Ishikawa (cell line): ENCODE measurements around the gene IMPA2.
A peak's percentile ranks its signal among the peaks of the same experiment; 100 is the strongest.

Source experiments
- CEBPB ChIP-seq: IDR thresholded peaks from 2 replicates; pipeline ENCODE4 v1.6.1; 2012
- CREB1 ChIP-seq: IDR thresholded peaks from 2 replicates; pipeline ENCODE4 v1.6.1; 2012; ENCODE audit warnings: low read depth
- EGR1 ChIP-seq: IDR thresholded peaks from 2 replicates; pipeline ENCODE4 v1.6.1; 2012
- EP300 ChIP-seq: IDR thresholded peaks from 2 replicates; pipeline ENCODE4 v1.6.1; 2012; ENCODE audit warnings: borderline replicate concordance
- FOXM1 ChIP-seq: IDR thresholded peaks from 2 replicates; pipeline ENCODE4 v1.6.1; 2012; ENCODE audit warnings: low read depth, borderline replicate concordance
- MAX ChIP-seq: IDR thresholded peaks from 2 replicates; pipeline ENCODE4 v1.6.1; 2012
- NFIC ChIP-seq: IDR thresholded peaks from 2 replicates; pipeline ENCODE4 v1.6.1; 2012
- RAD21 ChIP-seq: IDR thresholded peaks from 2 replicates; pipeline ENCODE4 v1.6.1; 2012; ENCODE audit warnings: low read depth
- REST ChIP-seq: IDR thresholded peaks from 2 replicates; pipeline ENCODE4 v1.6.1; 2012; ENCODE audit warnings: low read depth, mild to moderate bottlenecking
- TAF1 ChIP-seq: IDR thresholded peaks from 2 replicates; pipeline ENCODE4 v1.6.1; 2012; ENCODE audit warnings: low read depth, mild to moderate bottlenecking
- TCF12 ChIP-seq: IDR thresholded peaks from 2 replicates; pipeline ENCODE4 v1.6.1; 2012; ENCODE audit warnings: low read depth
- TEAD4 ChIP-seq: IDR thresholded peaks from 2 replicates; pipeline ENCODE4 v1.6.1; 2012
- USF1 ChIP-seq: IDR thresholded peaks from 2 replicates; pipeline ENCODE4 v1.6.1; 2012
- YY1 ChIP-seq: IDR thresholded peaks from 2 replicates; pipeline ENCODE4 v1.6.1; 2012; ENCODE audit warnings: low read depth
- ZBTB7A ChIP-seq: IDR thresholded peaks from 2 replicates; pipeline ENCODE4 v1.6.1; 2012; ENCODE audit warnings: low read depth

IMPA2 gene

GRCh38 chr18:12027480-12027879, 46.2 kb downstream of the IMPA2 start:
- TF ChIP-seq NFIC (no peak), CEBPB (peak; percentile 78)

GRCh38 chr18:12028040-12028628, 46.8 kb downstream of the IMPA2 start:
- TF ChIP-seq FOXM1, result no peak
- TF ChIP-seq MAX, result no peak
- TF ChIP-seq NFIC, result no peak
- TF ChIP-seq USF1, result no peak
- no peak for TF ChIP-seq EP300
- TF ChIP-seq TAF1, result no peak
- TF ChIP-seq TCF12, result no peak
- no peak for TF ChIP-seq CEBPB
- no peak for TF ChIP-seq YY1
- no peak for TF ChIP-seq TEAD4
- no peak for TF ChIP-seq EGR1

- TF ChIP-seq EGR1 (no peak), REST (no peak), TAF1 (no peak), NFIC (no peak), TCF12 (no peak), CEBPB (no peak), TEAD4 (no peak), USF1 (no peak), EP300 (no peak), YY1 (no peak), MAX (no peak)
Observed at GRCh38 chr18:12028674-12029073, 47.4 kb downstream of the IMPA2 start.

- TF ChIP-seq RAD21 (no peak), EGR1 (no peak), MAX (no peak), CREB1 (no peak), ZBTB7A (no peak), REST (no peak), NFIC (no peak), FOXM1 (no peak), EP300 (no peak), TEAD4 (no peak), TCF12 (no peak), USF1 (no peak), CEBPB (no peak), YY1 (no peak), TAF1 (no peak)
Observed at GRCh38 chr18:12029786-12030584, 48.7 kb downstream of the IMPA2 start.

GRCh38 chr18:12030670-12031069, 49.4 kb downstream of the IMPA2 start:
- TF ChIP-seq TAF1 (no peak), TEAD4 (no peak)

- TF ChIP-seq NFIC (no peak), TAF1 (no peak), TEAD4 (no peak), CEBPB (no peak), EP300 (no peak), REST (no peak), ZBTB7A (no peak), CREB1 (no peak), YY1 (no peak), USF1 (no peak), TCF12 (no peak), MAX (no peak), RAD21 (no peak), EGR1 (no peak), FOXM1 (no peak)
Observed at GRCh38 chr18:12031181-12031580, 49.9 kb downstream of the IMPA2 start.
